ENCODE measurements around the gene PODN. TPM values are rescaled to one million over a fixed set of nuclear protein-coding genes. Genes with fewer than 3 reads are reported as not detected.

The PODN gene
- total and polyA plus RNA-seq, 2 donors (not counting 3 experiments of a cell fraction or from before 2014, with no cell fraction given): 1.3 to 1.5 TPM

- DNase-seq (ENCODE audit: low read depth, low spot score): no peak
- dilution Hi-C loops (cut with MboI; ENCODE audit: extremely low pct_ligation_motif_present, low sequenced_read_pairs) (no loop called here), intact Hi-C loops (cut with micrococcal nuclease) (no loop called here)
- Histone ChIP-seq H2AFZ (ENCODE audit: low read depth, low read length) (no peak overlapping the region), H3K27me3 (ENCODE audit: control insufficient read depth in 2 of 2, insufficient read depth in 2 of 2, low read length in 2 of 2) (peaks cover 6 to 24% of the 10 kb centered on the region in 2 experiments), H3K36me3 (ENCODE audit: control insufficient read depth in 2 of 2, extremely low read depth in 1 of 2, insufficient read depth in 2 of 2, low read length in 2 of 2) (no peaks in the 10 kb centered on the region), H3K9me1 (replicated peaks; ENCODE audit: control insufficient read depth, extremely low read depth, insufficient read depth, low read length) (no peaks in the 10 kb centered on the region), H3K9me3 (replicated peaks; ENCODE audit: control insufficient read depth, insufficient read depth, low read length) (no peaks in the 10 kb centered on the region), H3K79me2 (ENCODE audit: control insufficient read depth, insufficient read depth, low read length) (no peaks in the 10 kb centered on the region), H4K20me1 (replicated peaks; ENCODE audit: control insufficient read depth, extremely low read depth, insufficient read depth, low read length) (no peaks in the 10 kb centered on the region), H3K4me3 (replicated peaks in 1 of 3; ENCODE audit: insufficient read depth in 1 of 3, low read depth in 1 of 3, low read length in 3 of 3) (no peak overlapping the region), H3K4me1 (ENCODE audit: control insufficient read depth, extremely low read depth, insufficient read depth, low read length) (peaks cover 8% of the 10 kb centered on the region), H3K27ac (ENCODE audit: insufficient read depth, low read depth, low read length) (no peak overlapping the region), H3K4me2 (ENCODE audit: insufficient read depth, low read length) (no peak overlapping the region), H3K9ac (replicated peaks; ENCODE audit: extremely low read depth, insufficient read depth, low read length) (no peak overlapping the region)
- BruUV-seq (replicated peaks): no TSS peak
- FAIRE-seq: no peak
- CTCF ChIA-PET: no interaction called here
- TF ChIP-seq POLR2A (IDR thresholded peaks at IDR 0.05; ENCODE audit: low read depth, low read length): no peak
- POLR2A ChIA-PET: no interaction called here
Observed at GRCh38 chr1:53065391-53065790, 3.4 kb downstream of the PODN start.

DNA sequence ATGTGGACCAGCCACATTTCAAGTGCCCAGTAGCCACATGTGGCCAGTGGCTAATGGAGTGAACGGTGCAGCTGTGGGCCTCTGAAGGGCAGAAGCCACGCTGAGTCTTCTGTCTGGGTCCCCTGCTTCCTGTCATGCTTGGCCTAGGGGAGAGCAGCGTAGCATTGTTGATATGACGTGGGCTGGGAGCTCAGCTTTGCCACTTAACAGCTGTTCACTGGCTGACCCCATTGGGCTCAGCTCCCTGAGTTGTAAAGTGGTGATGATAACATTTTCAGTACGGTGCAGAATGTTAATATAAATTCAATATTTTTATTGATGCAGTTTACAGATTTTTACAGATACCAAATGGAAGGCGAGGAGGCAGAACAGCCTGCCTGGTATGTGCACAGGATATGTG is 4.5 kb downstream of the PODN start:
- no peak overlapping the region for H2AFZ ChIP-seq (ENCODE audit: low read depth, low read length)
- TF ChIP-seq MYC (IDR thresholded peaks at IDR 0.05; ENCODE audit: low read depth, low read length): no peak
- no peak for TF ChIP-seq CTCF (IDR thresholded peaks at IDR 0.05; ENCODE audit: extremely low read depth in 1 of 2, insufficient read depth in 1 of 2, low read depth in 1 of 2, low read length in 2 of 2)
- TF ChIP-seq, protein P1, sequence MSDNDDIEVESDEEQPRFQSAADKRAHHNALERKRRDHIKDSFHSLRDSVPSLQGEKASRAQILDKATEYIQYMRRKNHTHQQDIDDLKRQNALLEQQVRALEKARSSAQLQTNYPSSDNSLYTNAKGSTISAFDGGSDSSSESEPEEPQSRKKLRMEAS (IDR thresholded peaks at IDR 0.05; ENCODE audit: insufficient read depth, insufficient read length): no peak
- no peak for TF ChIP-seq POLR2AphosphoS5 (IDR thresholded peaks at IDR 0.05; ENCODE audit: insufficient read depth, low read depth, low read length)
- TF ChIP-seq FOS (IDR thresholded peaks at IDR 0.05; ENCODE audit: borderline replicate concordance, insufficient read depth, low read length): no peak
- no peak for TF ChIP-seq JUN (IDR thresholded peaks at IDR 0.05; ENCODE audit: borderline replicate concordance, insufficient read depth, insufficient read length, low read depth)
- TF ChIP-seq EZH2 (IDR thresholded peaks at IDR 0.05; ENCODE audit: borderline replicate concordance, low read depth, low read length, severe bottlenecking): no peak
- no peak for TF ChIP-seq GATA2 (IDR thresholded peaks at IDR 0.05; ENCODE audit: insufficient read depth, insufficient read length, low read depth, low read length)
- ChIA-PET POLR2A (no interaction called here), CTCF (interaction anchor here (0.7 kb wide), 1 partner anchor 97 kb away, joined by 6 read pairs; no protein-coding TSS in a partner anchor)
- FAIRE-seq: no peak
- no peaks in the 10 kb centered on the region for H3K36me3 ChIP-seq (ENCODE audit: control insufficient read depth in 2 of 2, extremely low read depth in 1 of 2, insufficient read depth in 2 of 2, low read length in 2 of 2)
- H3K9me3 ChIP-seq (replicated peaks; ENCODE audit: control insufficient read depth, insufficient read depth, low read length): no peaks in the 10 kb centered on the region
- no peak overlapping the region for H3K4me2 ChIP-seq (ENCODE audit: insufficient read depth, low read length)
- no peak overlapping the region for H3K27ac ChIP-seq (ENCODE audit: insufficient read depth, low read depth, low read length)
- H3K4me1 ChIP-seq (ENCODE audit: control insufficient read depth, extremely low read depth, insufficient read depth, low read length): peaks cover 8% of the 10 kb centered on the region
- no peaks in the 10 kb centered on the region for H3K79me2 ChIP-seq (ENCODE audit: control insufficient read depth, insufficient read depth, low read length)
- H3K9ac ChIP-seq (replicated peaks; ENCODE audit: extremely low read depth, insufficient read depth, low read length): no peak overlapping the region
- H3K27me3 ChIP-seq (ENCODE audit: control insufficient read depth in 2 of 2, insufficient read depth in 2 of 2, low read length in 2 of 2): peaks cover 3 to 14% of the 10 kb centered on the region in 2 experiments
- intact Hi-C loops (cut with micrococcal nuclease): no loop called here
- H3K9me1 ChIP-seq (replicated peaks; ENCODE audit: control insufficient read depth, extremely low read depth, insufficient read depth, low read length): no peaks in the 10 kb centered on the region
- no peak for DNase-seq (ENCODE audit: low read depth, low spot score)
- no peaks in the 10 kb centered on the region for H4K20me1 ChIP-seq (replicated peaks; ENCODE audit: control insufficient read depth, extremely low read depth, insufficient read depth, low read length)
- dilution Hi-C loops (cut with MboI; ENCODE audit: extremely low pct_ligation_motif_present, low sequenced_read_pairs): no loop called here
- no peak overlapping the region for H3K4me3 ChIP-seq (replicated peaks in 1 of 3; ENCODE audit: insufficient read depth in 1 of 3, low read depth in 1 of 3, low read length in 3 of 3)
- no TSS peak for BruUV-seq (replicated peaks)
